Common myeloid progenitor, CD34-positive (primary cell): ENCODE results near the gene MED12L.

ENCODE experiments used
- CTCF ChIA-PET: fragments of 350-600 bp; sonication (Branson Sonifier 250); formaldehyde crosslinking; loops from one replicate; lab custom pipeline; 2021; ENCODE audit warnings: antibody characterized with exemption; lab: Charles Lee
- POLR2A ChIA-PET: fragments of 350-600 bp; sonication (Branson Sonifier 250); formaldehyde crosslinking; loops from one replicate; lab custom pipeline; 2021; ENCODE audit warnings: antibody characterized with exemption; lab: Charles Lee
- DNase-seq, 3 donors: peaks; one replicate each; pipeline versions ENCODE4 v3.0.0 to v3.0.0-alpha.2; 2013
- H3K27ac ChIP-seq, 2 experiments: 1 replicate in 1 of 2; 2 replicates in 1 of 2; pipeline ENCODE4 v1.7.0; 2013; ENCODE audit warnings: inconsistent platforms in 2 of 2, low read length in 2 of 2, mild to moderate bottlenecking in 2 of 2, low read depth in 1 of 2, moderate library complexity in 1 of 2; ENCODE audit not compliant: severe bottlenecking in 2 of 2, insufficient read depth in 1 of 2, poor library complexity in 1 of 2
- H3K27me3 ChIP-seq, 5 experiments: replicated peaks in 2 of 5; 1 replicate in 3 of 5; 2 replicates in 2 of 5; pipeline versions ENCODE4 v1.6.1 to v1.7.0; 2013; ENCODE audit warnings: low read length in 4 of 5, mild to moderate bottlenecking in 2 of 5, moderate library complexity in 2 of 5, inconsistent platforms in 1 of 5; ENCODE audit not compliant: insufficient read depth in 5 of 5, control insufficient read depth in 4 of 5
- H3K36me3 ChIP-seq, 4 experiments: 1 replicate in 2 of 4; 2 replicates in 2 of 4; pipeline versions ENCODE4 v1.6.1 to v1.7.0; 2013; ENCODE audit warnings: low read length in 3 of 4, control low read depth in 1 of 4, mild to moderate bottlenecking in 1 of 4; ENCODE audit not compliant: control insufficient read depth in 4 of 4, insufficient read depth in 4 of 4
- H3K4me1 ChIP-seq, 4 experiments: 1 replicate in 3 of 4; 2 replicates in 1 of 4; pipeline versions ENCODE4 v1.6.1 to v1.7.1; 2013; ENCODE audit warnings: low read length in 3 of 4, mild to moderate bottlenecking in 3 of 4, control low read depth in 1 of 4, inconsistent platforms in 1 of 4, moderate library complexity in 1 of 4; ENCODE audit not compliant: control insufficient read depth in 4 of 4, insufficient read depth in 4 of 4; ENCODE audit errors: control extremely low read depth in 1 of 4
- H3K4me3 ChIP-seq, 7 experiments: 1 replicate in 4 of 7; 2 replicates in 3 of 7; pipeline versions ENCODE4 v1.5.1 to v1.7.0; 2013; ENCODE audit warnings: mild to moderate bottlenecking in 7 of 7, low read length in 6 of 7, moderate library complexity in 6 of 7, inconsistent platforms in 2 of 7, low read depth in 2 of 7, control low read depth in 1 of 7; ENCODE audit not compliant: insufficient read depth in 4 of 7, control insufficient read depth in 1 of 7; ENCODE audit errors: extremely low read depth in 1 of 7
- H3K9me3 ChIP-seq, 5 experiments: 1 replicate in 4 of 5; 2 replicates in 1 of 5; pipeline versions ENCODE4 v1.6.1 to v1.7.1; 2013; ENCODE audit warnings: low read length in 4 of 5, mild to moderate bottlenecking in 2 of 5, inconsistent platforms in 1 of 5, low read depth in 1 of 5, moderate library complexity in 1 of 5; ENCODE audit not compliant: control insufficient read depth in 4 of 5, insufficient read depth in 2 of 5; ENCODE audit errors: control extremely low read depth in 1 of 5
- WGBS: methylation state at CpG from one replicate; pipeline ENCODE4 v1.1.5; 2013; ENCODE audit not compliant: insufficient coverage; 5-methylcytosine and 5-hydroxymethylcytosine counted together

The MED12L gene

DNA sequence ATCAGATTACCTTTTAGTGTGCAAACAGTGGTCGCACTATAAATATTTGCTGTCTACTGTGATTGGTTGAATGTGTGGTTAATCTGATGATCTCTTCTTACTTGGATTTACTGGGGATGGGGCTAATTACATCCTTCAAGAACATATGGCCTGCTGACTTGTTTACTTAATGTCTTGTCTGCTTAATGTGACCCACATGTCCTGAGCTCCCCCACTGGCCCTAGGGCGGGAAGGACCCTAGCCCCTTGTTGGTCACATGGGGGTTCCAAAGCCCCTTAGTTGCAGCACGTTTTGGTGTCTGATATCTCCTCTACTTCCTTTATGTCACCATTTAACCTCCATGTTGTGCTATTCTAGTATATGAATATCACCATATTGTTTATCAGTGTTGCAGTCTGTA is 316.9 kb downstream of the MED12L start:
- ChIA-PET CTCF (interaction anchor here (1.4 kb wide), 1 partner anchor 25 kb away, joined by 3 read pairs; no protein-coding TSS in a partner anchor), POLR2A (no interaction called here)
- Histone ChIP-seq H3K9me3 (peaks cover 0 to 2% (median 0%) of the 10 kb centered on the region in 5 experiments), H3K4me3 (no peak overlapping the region), H3K27ac (no peak overlapping the region), H3K27me3 (no peaks in the 10 kb centered on the region), H3K36me3 (peaks cover 0 to 32% (median 9%) of the 10 kb centered on the region in 4 experiments), H3K4me1 (peaks cover 0 to 10% (median 6%) of the 10 kb centered on the region in 4 experiments)
- 100% methylated on average over 1 of the region's 3 CpGs for WGBS
- no peak for DNase-seq

DNA sequence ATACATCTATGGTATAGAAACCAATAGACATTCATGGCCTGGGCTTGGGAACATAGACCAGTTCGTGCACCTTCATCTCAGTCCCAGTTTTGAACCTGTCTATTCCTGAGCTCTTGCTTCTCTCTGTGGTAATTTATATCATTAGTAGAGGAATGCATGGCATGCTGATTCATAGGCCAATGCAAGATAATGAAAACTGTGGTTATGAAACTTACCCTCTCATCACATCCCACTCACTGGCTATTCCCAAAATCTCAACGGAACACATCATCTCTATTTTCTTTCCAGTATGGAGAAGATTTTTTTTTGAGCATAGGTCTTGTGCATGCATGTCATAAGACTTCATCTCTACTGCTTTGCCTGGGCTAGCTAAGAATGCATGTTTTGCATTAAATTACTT is 317.8 kb downstream of the MED12L start:
- WGBS, result no CpG with 5 or more reads among the region's 2 CpGs
- H3K4me1 ChIP-seq, result peaks cover 0 to 10% (median 6%) of the 10 kb centered on the region in 4 experiments
- no peak overlapping the region for H3K27ac ChIP-seq
- ChIA-PET CTCF (interaction anchor here (1.2 to 1.4 kb wide), 2 partner anchors 19 to 25 kb away, joined by 3 read pairs; no protein-coding TSS in a partner anchor), POLR2A (no interaction called here)
- H3K36me3 ChIP-seq, result peaks cover 0 to 26% (median 10%) of the 10 kb centered on the region in 4 experiments
- peaks cover 0 to 2% (median 0%) of the 10 kb centered on the region in 5 experiments for H3K9me3 ChIP-seq
- no peaks in the 10 kb centered on the region for H3K27me3 ChIP-seq
- no peak overlapping the region for H3K4me3 ChIP-seq
- no peak for DNase-seq

DNA sequence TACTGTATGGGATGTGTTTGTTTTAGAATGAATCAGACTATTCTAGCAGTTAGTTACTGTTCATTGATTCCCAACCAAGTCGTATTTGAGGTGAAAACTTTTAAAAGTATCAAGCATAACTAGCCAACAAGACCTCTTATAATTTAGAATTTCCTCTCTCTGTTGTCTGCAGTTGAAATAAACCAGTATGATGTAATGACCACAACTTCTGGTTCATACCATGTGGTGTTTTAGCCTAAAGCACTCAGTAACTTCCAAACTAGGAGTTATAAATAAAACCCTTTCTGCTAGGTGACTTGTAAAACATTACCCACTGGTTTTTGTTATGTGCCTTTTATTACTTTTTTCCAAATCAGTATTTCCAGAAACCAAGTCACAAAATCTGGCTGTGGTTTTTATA is 318.9 kb downstream of the MED12L start:
- Histone ChIP-seq H3K4me1 (peaks cover 0 to 10% (median 6%) of the 10 kb centered on the region in 4 experiments), H3K27me3 (no peaks in the 10 kb centered on the region), H3K9me3 (peaks cover 0 to 2% (median 0%) of the 10 kb centered on the region in 5 experiments), H3K36me3 (peaks cover 0 to 29% (median 10%) of the 10 kb centered on the region in 4 experiments), H3K27ac (peak overlapping the region in 1 of 2 experiments; percentile 2), H3K4me3 (no peak overlapping the region)
- ChIA-PET POLR2A (no interaction called here), CTCF (interaction anchor here (0.9 to 1.2 kb wide), 2 partner anchors 17 kb away, joined by 3 read pairs; no protein-coding TSS in a partner anchor)
- WGBS, result no CpG with 5 or more reads among the region's 1 CpG
- peak in 2 of 3 donors; percentile 50 to 67 for DNase-seq

DNA sequence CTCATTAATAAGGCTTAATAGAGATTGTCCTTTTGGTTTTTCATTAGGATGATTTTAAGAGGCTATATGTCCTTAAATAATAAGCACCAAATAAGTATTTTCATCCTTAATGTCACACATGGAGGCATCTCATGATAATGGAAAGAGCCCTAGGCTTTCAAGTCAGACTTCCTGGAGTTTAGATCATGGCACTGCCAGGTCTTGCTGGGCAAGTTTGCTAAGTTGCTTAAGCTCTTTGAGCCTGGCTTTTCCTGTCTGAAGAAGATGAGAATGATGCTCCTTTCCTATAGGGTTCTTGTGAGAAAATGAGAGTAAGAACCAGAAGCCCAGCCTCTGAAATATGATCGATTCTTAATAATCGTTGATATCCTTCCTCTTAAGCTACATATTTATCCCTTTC is 322.5 kb downstream of the MED12L start:
- H3K4me1 ChIP-seq, result peaks cover 0 to 10% (median 6%) of the 10 kb centered on the region in 4 experiments
- peaks cover 0 to 3% (median 0%) of the 10 kb centered on the region in 5 experiments for H3K9me3 ChIP-seq
- H3K27ac ChIP-seq, result no peak overlapping the region
- POLR2A ChIA-PET, result no interaction called here
- H3K27me3 ChIP-seq, result no peaks in the 10 kb centered on the region
- 100% methylated on average over 2 of the region's 2 CpGs for WGBS
- CTCF ChIA-PET, result no interaction called here
- no peak overlapping the region for H3K4me3 ChIP-seq
- no peak for DNase-seq
- peaks cover 0 to 50% (median 14%) of the 10 kb centered on the region in 4 experiments for H3K36me3 ChIP-seq

DNA sequence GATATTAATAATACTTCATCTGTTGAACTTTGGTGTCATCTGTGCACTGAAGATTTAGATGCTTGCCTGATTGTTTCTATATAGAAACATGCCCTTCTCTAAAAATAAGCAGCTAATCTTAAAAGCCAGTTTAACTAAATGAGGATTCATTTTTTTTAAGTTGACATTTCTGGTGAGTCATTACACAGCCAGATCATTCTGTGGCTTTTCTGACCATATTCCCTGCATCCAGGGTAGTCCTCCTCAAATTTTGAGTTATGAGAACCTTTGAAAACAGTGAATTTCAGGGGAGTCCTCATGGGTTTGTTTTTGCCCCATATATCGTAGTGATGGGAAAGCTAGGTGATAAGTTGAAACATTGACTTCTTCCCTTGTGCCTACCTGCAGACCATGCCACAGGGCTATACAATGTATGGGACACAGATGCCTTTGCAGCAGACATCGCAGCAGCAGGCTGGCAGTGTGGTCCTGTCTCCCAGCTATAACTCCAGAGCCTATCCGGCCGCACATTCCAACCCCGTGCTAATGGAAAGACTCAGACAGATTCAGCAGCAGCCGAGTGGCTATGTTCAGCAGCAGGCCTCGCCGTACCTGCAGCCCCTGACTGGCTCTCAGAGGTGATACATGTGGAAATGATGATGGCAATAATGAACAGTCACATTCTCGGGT is 325.6 kb downstream of the MED12L start:
- ChIA-PET CTCF (interaction anchor here (1.2 kb wide), 1 partner anchor 15 kb away, joined by 4 read pairs; no protein-coding TSS in a partner anchor), POLR2A (no interaction called here)
- Histone ChIP-seq H3K27me3 (no peaks in the 10 kb centered on the region), H3K4me3 (no peak overlapping the region), H3K9me3 (peaks cover 0 to 3% (median 0%) of the 10 kb centered on the region in 5 experiments), H3K4me1 (no peaks in the 10 kb centered on the region), H3K36me3 (peaks cover 0 to 61% (median 21%) of the 10 kb centered on the region in 4 experiments), H3K27ac (no peak overlapping the region)
- 100% methylated on average over 7 of the region's 9 CpGs for WGBS
- DNase-seq, result no peak

DNA sequence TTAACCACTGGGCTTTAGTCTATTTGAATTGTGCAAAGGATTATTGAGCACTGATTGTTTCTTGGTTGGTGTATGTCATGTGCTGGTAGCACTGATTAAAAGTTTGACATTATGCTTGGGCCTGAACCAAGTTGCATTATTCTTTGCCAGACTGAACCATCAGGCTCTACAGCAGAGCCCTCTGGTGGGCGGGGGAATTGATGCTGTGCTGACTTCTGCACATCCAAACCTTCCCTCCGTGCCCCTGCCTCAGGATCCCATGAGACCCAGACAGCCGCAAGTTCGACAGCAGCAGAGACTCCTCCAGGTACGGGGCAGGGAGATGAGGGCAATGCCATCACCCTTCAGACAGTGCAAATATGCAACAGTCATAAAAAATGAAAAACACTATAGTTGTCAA is 327.5 kb downstream of the MED12L start:
- DNase-seq, result no peak
- Histone ChIP-seq H3K27me3 (no peaks in the 10 kb centered on the region), H3K9me3 (peaks cover 0 to 3% (median 0%) of the 10 kb centered on the region in 5 experiments), H3K4me3 (no peak overlapping the region), H3K36me3 (peaks cover 0 to 75% (median 22%) of the 10 kb centered on the region in 4 experiments), H3K4me1 (no peaks in the 10 kb centered on the region), H3K27ac (no peak overlapping the region)
- ChIA-PET POLR2A (no interaction called here), CTCF (interaction anchor here (0.6 to 2.7 kb wide), 3 partner anchors 13 to 198 kb away, joined by 3 to 9 read pairs (median 3); no protein-coding TSS in a partner anchor)
- WGBS, result 91% methylated on average over 4 of the region's 5 CpGs

DNA sequence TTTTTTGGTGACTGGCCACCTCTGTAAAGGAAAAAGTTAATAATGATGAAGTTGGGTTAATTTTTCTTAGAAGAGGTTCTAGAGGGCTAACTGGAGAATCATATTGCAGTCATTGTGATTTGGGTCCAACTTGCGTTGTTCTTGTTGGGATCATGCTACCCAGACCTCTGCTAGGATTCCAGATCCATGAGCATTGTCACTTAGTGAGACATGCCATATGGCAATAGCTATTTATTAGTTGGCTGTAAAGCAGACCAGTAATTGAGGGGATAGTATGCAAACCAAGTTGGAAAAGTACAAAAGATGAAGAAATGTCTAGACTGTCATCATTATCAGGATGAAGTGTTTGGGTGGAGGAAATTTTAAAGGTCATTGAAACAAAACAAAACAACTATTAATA is 329.8 kb downstream of the MED12L start:
- ChIA-PET CTCF (no interaction called here), POLR2A (no interaction called here)
- Histone ChIP-seq H3K4me3 (no peak overlapping the region), H3K36me3 (peaks cover 0 to 77% (median 26%) of the 10 kb centered on the region in 4 experiments), H3K4me1 (no peaks in the 10 kb centered on the region), H3K9me3 (peaks cover 0 to 3% (median 0%) of the 10 kb centered on the region in 5 experiments), H3K27me3 (no peaks in the 10 kb centered on the region), H3K27ac (no peak overlapping the region)
- DNase-seq, result no peak
- whole genome bisulfite sequencing, result 100% methylated on average over 1 of the region's 1 CpG
